ENCODE results near the gene NELL1.

DNA sequence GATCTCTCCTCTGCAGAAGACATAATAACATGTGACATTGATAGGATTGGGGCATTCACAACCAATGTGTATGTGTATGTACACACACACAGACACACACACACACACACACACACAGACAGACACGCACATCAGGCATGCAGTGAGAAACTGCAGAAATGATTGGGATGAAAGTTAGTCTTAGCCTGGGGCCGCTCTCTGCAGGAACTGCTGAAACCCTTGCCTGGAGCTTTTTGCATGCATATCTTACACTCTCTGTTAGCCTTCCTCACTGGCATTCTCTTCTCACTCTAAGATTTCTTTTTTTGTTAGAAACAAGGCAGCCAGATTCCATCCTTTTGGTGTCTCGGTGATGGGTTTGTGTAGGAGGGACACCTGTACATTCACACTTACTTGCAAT, 337.9 kb downstream of the NELL1 start:
- TF ChIP-seq POLR2AphosphoS5 (IDR thresholded peaks at IDR 0.05) (no peak), POLR2A (IDR thresholded peaks at IDR 0.05) (no peak)
- TF ChIP-seq, protein P1, sequence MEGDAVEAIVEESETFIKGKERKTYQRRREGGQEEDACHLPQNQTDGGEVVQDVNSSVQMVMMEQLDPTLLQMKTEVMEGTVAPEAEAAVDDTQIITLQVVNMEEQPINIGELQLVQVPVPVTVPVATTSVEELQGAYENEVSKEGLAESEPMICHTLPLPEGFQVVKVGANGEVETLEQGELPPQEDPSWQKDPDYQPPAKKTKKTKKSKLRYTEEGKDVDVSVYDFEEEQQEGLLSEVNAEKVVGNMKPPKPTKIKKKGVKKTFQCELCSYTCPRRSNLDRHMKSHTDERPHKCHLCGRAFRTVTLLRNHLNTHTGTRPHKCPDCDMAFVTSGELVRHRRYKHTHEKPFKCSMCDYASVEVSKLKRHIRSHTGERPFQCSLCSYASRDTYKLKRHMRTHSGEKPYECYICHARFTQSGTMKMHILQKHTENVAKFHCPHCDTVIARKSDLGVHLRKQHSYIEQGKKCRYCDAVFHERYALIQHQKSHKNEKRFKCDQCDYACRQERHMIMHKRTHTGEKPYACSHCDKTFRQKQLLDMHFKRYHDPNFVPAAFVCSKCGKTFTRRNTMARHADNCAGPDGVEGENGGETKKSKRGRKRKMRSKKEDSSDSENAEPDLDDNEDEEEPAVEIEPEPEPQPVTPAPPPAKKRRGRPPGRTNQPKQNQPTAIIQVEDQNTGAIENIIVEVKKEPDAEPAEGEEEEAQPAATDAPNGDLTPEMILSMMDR (IDR thresholded peaks at IDR 0.05 in 8 of 11, conservative IDR thresholded peaks at IDR 0.05 in 3 of 11): no peak

All from spleen (tissue), 7 donors.